IMR-90 (cell line): Measurements from ENCODE around the gene STK10. TPM values are rescaled to one million over a fixed set of nuclear protein-coding genes. Genes with fewer than 3 reads are reported as not detected.

Experiments used
- ATAC-seq: fragments of 200-7000 bp; cut with Tn5 transposase; 2 replicates; pipeline ENCODE4 v1.9.1; 2020; ENCODE audit warnings: low read depth, mild to moderate bottlenecking, moderate library complexity
- BruUV-seq: library from RNA; stranded (reverse); fragments of 400-500 nt; replicated peaks from 2 replicates; lab custom pipeline; 2021; lab: Mats Ljungman, UMichigan
- CTCF ChIA-PET: fragments of 300-600 bp; formaldehyde crosslinking; extraction: SDS; loops from one replicate; lab custom pipeline; 2021; ENCODE audit warnings: antibody characterized with exemption; lab: Yijun Ruan, JAX
- POLR2A ChIA-PET: fragments of 300-600 bp; sonication (Branson Sonifier 250); formaldehyde crosslinking; loops from one replicate; lab custom pipeline; 2022; ENCODE audit warnings: antibody characterized with exemption; ENCODE audit not compliant: unreplicated experiment; lab: Charles Lee
- DNase-seq: peaks from one replicate; pipeline ENCODE4 v3.0.0; 2013
- H2AFZ ChIP-seq: replicated peaks from 2 replicates; pipeline ENCODE3; 2013; ENCODE audit warnings: low read length, mild to moderate bottlenecking; ENCODE audit not compliant: poor library complexity
- H2AK5ac ChIP-seq: 2 replicates; pipeline ENCODE4 v1.6.1; 2013; ENCODE audit warnings: low read depth, low read length, inconsistent platforms
- H2AK9ac ChIP-seq: replicated peaks from 2 replicates; pipeline ENCODE3; 2013; ENCODE audit warnings: mild to moderate bottlenecking, low read depth, low read length, moderate library complexity; ENCODE audit not compliant: poor library complexity
- H2BK120ac ChIP-seq: 2 replicates; pipeline ENCODE4 v1.6.1; 2013; ENCODE audit warnings: low read depth, low read length, inconsistent platforms
- H2BK15ac ChIP-seq: 3 replicates; pipeline ENCODE4 v1.6.1; 2013; ENCODE audit warnings: low read depth, low read length, inconsistent platforms
- H2BK20ac ChIP-seq: 2 replicates; pipeline ENCODE4 v1.6.1; 2013; ENCODE audit warnings: low read depth, mild to moderate bottlenecking, inconsistent platforms, low read length, moderate library complexity
- H2BK5ac ChIP-seq: 2 replicates; pipeline ENCODE4 v1.6.1; 2013; ENCODE audit warnings: mild to moderate bottlenecking, low read depth, low read length, inconsistent platforms; ENCODE audit not compliant: poor library complexity, severe bottlenecking
- H3K14ac ChIP-seq: replicated peaks from 2 replicates; pipeline ENCODE4 v1.6.1; 2013; ENCODE audit warnings: low read depth, low read length, inconsistent platforms
- H3K18ac ChIP-seq: 2 replicates; pipeline ENCODE4 v1.6.1; 2013; ENCODE audit warnings: low read depth, low read length, control low read depth
- H3K23ac ChIP-seq: 2 replicates; pipeline ENCODE4 v1.6.1; 2013; ENCODE audit warnings: low read depth, low read length, inconsistent platforms
- H3K27ac ChIP-seq: 2 replicates; pipeline ENCODE4 v1.5.1; 2013; ENCODE audit warnings: mild to moderate bottlenecking, control low read depth, low read length; ENCODE audit not compliant: insufficient read depth
- H3K27me3 ChIP-seq: 2 replicates; pipeline ENCODE4 v1.6.1; 2013; ENCODE audit warnings: low read length; ENCODE audit not compliant: control insufficient read depth, insufficient read depth
- H3K36me3 ChIP-seq: 2 replicates; pipeline ENCODE4 v1.6.1; 2013; ENCODE audit warnings: low read length, mixed read lengths; ENCODE audit not compliant: control insufficient read depth, insufficient read depth
- H3K4ac ChIP-seq: 2 replicates; pipeline ENCODE4 v1.6.1; 2013; ENCODE audit warnings: low read depth, low read length, inconsistent platforms
- H3K4me1 ChIP-seq: 2 replicates; pipeline ENCODE4 v1.6.1; 2013; ENCODE audit warnings: low read length, mixed read lengths; ENCODE audit not compliant: control insufficient read depth, insufficient read depth
- H3K4me2 ChIP-seq: 2 replicates; pipeline ENCODE4 v1.6.1; 2013; ENCODE audit warnings: low read depth, mild to moderate bottlenecking, control low read depth, low read length, moderate library complexity
- H3K4me3 ChIP-seq: 2 replicates; pipeline ENCODE4 v1.5.1; 2013; ENCODE audit warnings: low read depth, mild to moderate bottlenecking, control low read depth, low read length, moderate library complexity; ENCODE audit not compliant: insufficient read depth
- H3K56ac ChIP-seq: 2 replicates; pipeline ENCODE4 v1.6.1; 2013; ENCODE audit warnings: low read length, inconsistent platforms; ENCODE audit not compliant: insufficient read depth; ENCODE audit errors: extremely low read depth
- H3K79me1 ChIP-seq, 2 experiments: 2 replicates each; pipeline ENCODE4 v1.6.1; 2013; ENCODE audit warnings: low read length in 2 of 2, inconsistent platforms in 1 of 2, low read depth in 1 of 2
- H3K9ac ChIP-seq: 2 replicates; pipeline ENCODE4 v1.6.1; 2013; ENCODE audit warnings: low read depth, low read length, control low read depth
- H3K9me1 ChIP-seq: 2 replicates; pipeline ENCODE4 v1.6.1; 2013; ENCODE audit warnings: low read length, inconsistent platforms; ENCODE audit not compliant: insufficient read depth
- H3K9me3 ChIP-seq: 2 replicates; pipeline ENCODE4 v1.6.1; 2013; ENCODE audit warnings: low read length; ENCODE audit not compliant: control insufficient read depth, insufficient read depth
- H4K20me1 ChIP-seq: 2 replicates; pipeline ENCODE4 v1.6.1; 2013; ENCODE audit warnings: low read length, inconsistent platforms; ENCODE audit not compliant: insufficient read depth
- H4K5ac ChIP-seq: 2 replicates; pipeline ENCODE4 v1.6.1; 2013; ENCODE audit warnings: mild to moderate bottlenecking, low read depth, low read length, control low read depth
- H4K8ac ChIP-seq, 2 experiments: 2 replicates each; pipeline ENCODE4 v1.6.1; 2013; ENCODE audit warnings: low read depth in 2 of 2, low read length in 2 of 2, control low read depth in 1 of 2, inconsistent platforms in 1 of 2
- H4K91ac ChIP-seq: 2 replicates; pipeline ENCODE4 v1.6.1; 2013; ENCODE audit warnings: low read depth, low read length, inconsistent platforms; ENCODE audit not compliant: insufficient read depth
- MAFK ChIP-seq: IDR thresholded peaks from 2 replicates; pipeline ENCODE4 v1.6.1; 2012; ENCODE audit warnings: low read depth, low read length, improper control_type of control experiment
- MAZ ChIP-seq: IDR thresholded peaks from 2 replicates; pipeline ENCODE4 v1.6.1; 2012; ENCODE audit warnings: low read depth, mild to moderate bottlenecking, low read length, improper control_type of control experiment, moderate library complexity, borderline replicate concordance
- MXI1 ChIP-seq: IDR thresholded peaks from 2 replicates; pipeline ENCODE4 v1.6.1; 2012; ENCODE audit warnings: low read depth, mild to moderate bottlenecking, low read length, moderate library complexity, borderline replicate concordance
- NFE2L2 ChIP-seq: fragments of 150-350 bp; IDR thresholded peaks from 2 replicates; pipeline ENCODE4 v1.6.1; 2016; ENCODE audit warnings: low read depth, mild to moderate bottlenecking, low read length
- RAD21 ChIP-seq: IDR thresholded peaks from 2 replicates; pipeline ENCODE4 v1.6.1; 2012; ENCODE audit warnings: low read length, improper control_type of control experiment
- WGBS, 2 experiments: methylation state at CpG; one replicate each; pipeline versions ENCODE4 v1.1.5 to v1.1.7; 2013; ENCODE audit warnings: missing lambda C conversion rate in 2 of 2; ENCODE audit not compliant: insufficient read length in 1 of 2; ENCODE audit errors: extremely low coverage in 2 of 2; 5-methylcytosine and 5-hydroxymethylcytosine counted together
- dilution Hi-C: fragments of 300-500 bp; cut with HindIII; formaldehyde crosslinking; loops from one replicate; pipeline ENCODE4 v1.14.3; 2018; ENCODE audit warnings: low sequenced_read_pairs; ENCODE audit not compliant: unreplicated experiment
- in situ Hi-C: fragments of 300-500 bp; cut with MboI; formaldehyde crosslinking; loops from 3 replicates; pipeline ENCODE4 v1.14.3; 2019; ENCODE audit warnings: low sequenced_read_pairs, inconsistent platforms, mixed read lengths
- intact Hi-C: fragments of 100-400 bp; cut with micrococcal nuclease; formaldehyde crosslinking; loops from 2 replicates; pipeline ENCODE4 v1.10.0; 2022
- polyA plus RNA-seq, 3 experiments: library from polyadenylated mRNA; depleted of rRNA; stranded (reverse); fragments of >200 nt; gene quantifications; 2 replicates each; pipeline ENCODE4 v1.2.3, GENCODE V29; 2012; ENCODE audit warnings: low replicate concordance in 1 of 3
- total RNA-seq: library from RNA; depleted of rRNA; stranded (reverse); fragments of >200 nt; gene quantifications from 2 replicates; pipeline ENCODE4 v1.2.3, GENCODE V29; 2012

Gene STK10
- total and polyA plus RNA-seq, 2 of the 4 experiments (the other 2 are of a cell fraction) = 15.4 to 18.5 TPM

GRCh38 chr5:172145870-172146747 lies 41.9 kb downstream of the STK10 start:
- Histone ChIP-seq H2AFZ (no peak overlapping the region), H3K23ac (no peak overlapping the region), H3K18ac (no peak overlapping the region), H3K56ac (no peak overlapping the region), H3K9me1 (peaks cover 12% of the 10 kb centered on the region), H4K91ac (no peak overlapping the region), H3K9me3 (no peaks in the 10 kb centered on the region), H4K20me1 (peaks cover 43% of the 10 kb centered on the region), H3K4ac (no peak overlapping the region), H3K14ac (no peak overlapping the region), H3K27me3 (no peaks in the 10 kb centered on the region), H2BK5ac (no peak overlapping the region), H4K8ac (no peak overlapping the region), H3K4me2 (no peak overlapping the region), H3K9ac (no peak overlapping the region), H3K36me3 (peaks cover 6% of the 10 kb centered on the region), H2BK120ac (no peak overlapping the region), H3K4me1 (peaks cover 24% of the 10 kb centered on the region), H3K4me3 (no peak overlapping the region), H3K27ac (no peak overlapping the region), H2AK9ac (peak overlapping the region; percentile 68), H2BK20ac (no peak overlapping the region), H2AK5ac (no peak overlapping the region), H4K5ac (no peak overlapping the region), H2BK15ac (no peak overlapping the region), H3K79me1 (peaks cover 35 to 85% of the 10 kb centered on the region in 2 experiments)
- dilution Hi-C loops = no loop called here
- ATAC-seq = no peak
- ChIA-PET POLR2A (no interaction called here), CTCF (no interaction called here)
- intact Hi-C loops = no loop called here
- no TSS peak for BruUV-seq
- 87% methylated on average over 11 of the region's 21 CpGs; no CpG with 5 or more reads in 1 of the 2 experiments for WGBS, 2 experiments
- no peak for DNase-seq
- TF ChIP-seq NFE2L2 (no peak), MAFK (no peak), MAZ (no peak), MXI1 (no peak), RAD21 (no peak)
- in situ Hi-C loops = no loop called here
